ENCODE results near the gene TBC1D17. TPM values are rescaled to one million over a fixed set of nuclear protein-coding genes. Genes with fewer than 3 reads are reported as not detected.

TBC1D17 gene
- total RNA-seq, 1 experiment from 2014 or later = 62.3 TPM

DNA sequence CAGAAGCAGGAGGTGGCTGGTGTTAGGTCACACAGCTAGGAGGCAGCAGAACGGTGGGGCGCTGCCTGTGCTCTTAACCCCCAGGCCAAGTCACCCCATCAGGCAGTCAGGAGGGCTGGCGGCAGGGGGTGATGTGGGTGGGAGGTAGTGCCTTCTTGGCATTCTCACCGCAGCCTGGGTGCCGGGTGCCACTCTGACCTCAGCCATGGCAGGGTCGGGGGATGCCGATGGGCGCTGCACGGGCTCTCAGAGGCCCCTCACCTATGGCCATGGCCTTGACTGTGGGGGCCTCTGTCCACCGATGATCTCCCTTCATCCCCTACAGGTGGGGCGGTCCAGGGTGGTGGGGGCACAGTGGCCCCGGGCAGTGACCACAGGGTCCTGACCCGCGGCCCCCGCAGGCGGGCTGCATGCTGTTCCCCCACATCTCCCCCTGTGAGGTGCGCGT lies 20.9 kb upstream of the TBC1D17 start:
- TF ChIP-seq, protein P1, sequence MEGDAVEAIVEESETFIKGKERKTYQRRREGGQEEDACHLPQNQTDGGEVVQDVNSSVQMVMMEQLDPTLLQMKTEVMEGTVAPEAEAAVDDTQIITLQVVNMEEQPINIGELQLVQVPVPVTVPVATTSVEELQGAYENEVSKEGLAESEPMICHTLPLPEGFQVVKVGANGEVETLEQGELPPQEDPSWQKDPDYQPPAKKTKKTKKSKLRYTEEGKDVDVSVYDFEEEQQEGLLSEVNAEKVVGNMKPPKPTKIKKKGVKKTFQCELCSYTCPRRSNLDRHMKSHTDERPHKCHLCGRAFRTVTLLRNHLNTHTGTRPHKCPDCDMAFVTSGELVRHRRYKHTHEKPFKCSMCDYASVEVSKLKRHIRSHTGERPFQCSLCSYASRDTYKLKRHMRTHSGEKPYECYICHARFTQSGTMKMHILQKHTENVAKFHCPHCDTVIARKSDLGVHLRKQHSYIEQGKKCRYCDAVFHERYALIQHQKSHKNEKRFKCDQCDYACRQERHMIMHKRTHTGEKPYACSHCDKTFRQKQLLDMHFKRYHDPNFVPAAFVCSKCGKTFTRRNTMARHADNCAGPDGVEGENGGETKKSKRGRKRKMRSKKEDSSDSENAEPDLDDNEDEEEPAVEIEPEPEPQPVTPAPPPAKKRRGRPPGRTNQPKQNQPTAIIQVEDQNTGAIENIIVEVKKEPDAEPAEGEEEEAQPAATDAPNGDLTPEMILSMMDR (conservative IDR thresholded peaks at IDR 0.05) = no peak
- TF ChIP-seq EZH2 (IDR thresholded peaks at IDR 0.05; ENCODE audit: low read depth) = no peak
- Histone ChIP-seq H3K4me2 (no peak overlapping the region), H3K79me2 (ENCODE audit: low read depth) (peaks cover 40% of the 10 kb centered on the region), H3K9me3 (ENCODE audit: insufficient read depth, low read depth) (no peaks in the 10 kb centered on the region), H4K20me1 (ENCODE audit: insufficient read depth) (peaks cover 89% of the 10 kb centered on the region), H3K4me3 (no peak overlapping the region), H3K9me2 (ENCODE audit: insufficient read depth) (no peaks in the 10 kb centered on the region), H3K4me1 (replicated peaks; ENCODE audit: insufficient read depth) (peaks cover 18% of the 10 kb centered on the region), H3K27me3 (ENCODE audit: insufficient read depth, low read depth) (no peaks in the 10 kb centered on the region), H3K27ac (no peak overlapping the region), H3F3A (ENCODE audit: insufficient read depth, low read depth) (peaks cover 81% of the 10 kb centered on the region), H2AFZ (no peak overlapping the region), H3K36me3 (ENCODE audit: low read depth) (peaks cover 8% of the 10 kb centered on the region)
- BruUV-seq (replicated peaks) = no TSS peak
- ChIA-PET CTCF (no interaction called here), POLR2A (ENCODE audit: unreplicated experiment) (no interaction called here)
- no peak for DNase-seq
- intact Hi-C loops (cut with micrococcal nuclease; ENCODE audit: unreplicated experiment) = no loop called here

DNA sequence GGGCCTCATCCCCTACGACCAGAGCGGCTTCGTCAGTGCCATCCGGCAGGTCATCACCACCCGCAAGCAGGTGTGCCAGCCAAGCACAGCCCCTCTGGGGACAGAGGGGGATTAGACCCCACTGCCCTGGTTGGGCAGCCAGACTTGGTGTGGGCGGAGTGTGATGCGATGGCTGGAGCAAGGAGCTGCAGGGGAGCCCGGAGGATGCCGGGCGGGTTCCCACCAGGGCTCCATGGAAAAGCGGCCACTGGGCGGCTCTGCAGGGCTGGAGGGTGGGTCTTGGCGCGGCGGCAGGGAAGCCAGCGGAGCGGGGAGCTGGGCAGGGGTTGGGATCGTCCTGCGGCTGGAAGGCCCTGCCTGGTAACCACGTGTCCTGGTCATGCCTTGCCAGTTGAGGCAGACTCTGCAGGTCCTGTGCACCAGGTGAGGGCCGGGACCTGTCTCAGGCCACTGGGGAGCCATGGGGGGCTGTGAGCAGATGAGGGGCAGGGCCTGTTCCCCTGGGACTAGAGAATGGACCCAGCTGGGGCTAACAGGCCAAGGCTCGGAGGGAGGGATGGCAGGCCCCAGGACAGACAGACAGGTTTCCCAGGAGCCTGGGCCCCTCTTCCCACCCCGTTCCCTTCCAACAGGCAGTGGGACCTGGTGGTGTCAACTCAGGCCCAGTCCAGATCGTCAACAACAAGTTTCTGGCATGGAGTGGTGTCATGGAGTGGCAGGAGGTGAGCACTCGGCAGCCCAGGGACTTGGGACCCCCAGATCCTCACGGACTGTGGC lies 20.3 kb upstream of the TBC1D17 start:
- H3F3A ChIP-seq (ENCODE audit: insufficient read depth, low read depth) = peaks cover 77% of the 10 kb centered on the region
- intact Hi-C loops (cut with micrococcal nuclease; ENCODE audit: unreplicated experiment) = no loop called here
- peaks cover 83% of the 10 kb centered on the region for H4K20me1 ChIP-seq (ENCODE audit: insufficient read depth)
- ChIA-PET POLR2A (ENCODE audit: unreplicated experiment) (no interaction called here), CTCF (no interaction called here)
- H2AFZ ChIP-seq = no peak overlapping the region
- H3K27ac ChIP-seq = no peak overlapping the region
- H3K79me2 ChIP-seq (ENCODE audit: low read depth) = peaks cover 34% of the 10 kb centered on the region
- DNase-seq = no peak
- H3K9me2 ChIP-seq (ENCODE audit: insufficient read depth) = no peaks in the 10 kb centered on the region
- H3K9me3 ChIP-seq (ENCODE audit: insufficient read depth, low read depth) = no peaks in the 10 kb centered on the region
- no peaks in the 10 kb centered on the region for H3K27me3 ChIP-seq (ENCODE audit: insufficient read depth, low read depth)
- no peak overlapping the region for H3K4me2 ChIP-seq
- peaks cover 8% of the 10 kb centered on the region for H3K36me3 ChIP-seq (ENCODE audit: low read depth)
- BruUV-seq (replicated peaks) = no TSS peak
- no peak overlapping the region for H3K4me3 ChIP-seq
- H3K4me1 ChIP-seq (replicated peaks; ENCODE audit: insufficient read depth) = peaks cover 14% of the 10 kb centered on the region
- no peak for TF ChIP-seq EZH2 (IDR thresholded peaks at IDR 0.05; ENCODE audit: low read depth)
- TF ChIP-seq, protein P1 (conservative IDR thresholded peaks at IDR 0.05) = no peak

DNA sequence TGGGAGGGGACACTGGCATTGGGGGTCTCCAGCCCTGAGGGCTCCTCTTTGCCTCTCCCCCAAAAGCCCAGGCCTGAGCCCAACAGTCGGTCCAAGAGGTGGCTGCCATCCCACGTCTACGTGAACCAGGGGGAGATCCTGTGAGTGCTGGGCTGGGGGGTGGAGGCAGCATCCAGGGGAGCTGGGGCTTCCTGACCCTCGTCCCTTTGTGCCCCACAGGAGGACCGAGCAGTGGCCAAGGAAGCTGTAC lies 19.7 kb upstream of the TBC1D17 start:
- no TSS peak for BruUV-seq (replicated peaks)
- CTCF ChIA-PET = no interaction called here
- peaks cover 8% of the 10 kb centered on the region for H3K36me3 ChIP-seq (ENCODE audit: low read depth)
- H3K27me3 ChIP-seq (ENCODE audit: insufficient read depth, low read depth) = no peaks in the 10 kb centered on the region
- no peaks in the 10 kb centered on the region for H3K9me2 ChIP-seq (ENCODE audit: insufficient read depth)
- peaks cover 78% of the 10 kb centered on the region for H4K20me1 ChIP-seq (ENCODE audit: insufficient read depth)
- no peak for DNase-seq
- no peak for TF ChIP-seq EZH2 (IDR thresholded peaks at IDR 0.05; ENCODE audit: low read depth)
- TF ChIP-seq, protein P1 (conservative IDR thresholded peaks at IDR 0.05) = no peak
- no peak overlapping the region for H3K4me3 ChIP-seq
- H2AFZ ChIP-seq = no peak overlapping the region
- POLR2A ChIA-PET (ENCODE audit: unreplicated experiment) = interaction anchor here (0.6 kb wide), 1 partner anchor 406 kb away, joined by 6 read pairs; the partner anchor contains the start of gene PIH1D1
- no peak overlapping the region for H3K27ac ChIP-seq
- H3K4me2 ChIP-seq = no peak overlapping the region
- peaks cover 29% of the 10 kb centered on the region for H3K79me2 ChIP-seq (ENCODE audit: low read depth)
- H3K4me1 ChIP-seq (replicated peaks; ENCODE audit: insufficient read depth) = peaks cover 9% of the 10 kb centered on the region
- no peaks in the 10 kb centered on the region for H3K9me3 ChIP-seq (ENCODE audit: insufficient read depth, low read depth)
- intact Hi-C loops (cut with micrococcal nuclease; ENCODE audit: unreplicated experiment) = no loop called here
- H3F3A ChIP-seq (ENCODE audit: insufficient read depth, low read depth) = peaks cover 72% of the 10 kb centered on the region
